Superior temporal gyrus (tissue), 1 donor: ENCODE data around the gene VAMP2.

Experiments
- DNase-seq: peaks from one replicate; pipeline ENCODE4 v3.0.0-alpha.2; 2016; ENCODE audit errors: extremely low spot score

Gene VAMP2

DNA sequence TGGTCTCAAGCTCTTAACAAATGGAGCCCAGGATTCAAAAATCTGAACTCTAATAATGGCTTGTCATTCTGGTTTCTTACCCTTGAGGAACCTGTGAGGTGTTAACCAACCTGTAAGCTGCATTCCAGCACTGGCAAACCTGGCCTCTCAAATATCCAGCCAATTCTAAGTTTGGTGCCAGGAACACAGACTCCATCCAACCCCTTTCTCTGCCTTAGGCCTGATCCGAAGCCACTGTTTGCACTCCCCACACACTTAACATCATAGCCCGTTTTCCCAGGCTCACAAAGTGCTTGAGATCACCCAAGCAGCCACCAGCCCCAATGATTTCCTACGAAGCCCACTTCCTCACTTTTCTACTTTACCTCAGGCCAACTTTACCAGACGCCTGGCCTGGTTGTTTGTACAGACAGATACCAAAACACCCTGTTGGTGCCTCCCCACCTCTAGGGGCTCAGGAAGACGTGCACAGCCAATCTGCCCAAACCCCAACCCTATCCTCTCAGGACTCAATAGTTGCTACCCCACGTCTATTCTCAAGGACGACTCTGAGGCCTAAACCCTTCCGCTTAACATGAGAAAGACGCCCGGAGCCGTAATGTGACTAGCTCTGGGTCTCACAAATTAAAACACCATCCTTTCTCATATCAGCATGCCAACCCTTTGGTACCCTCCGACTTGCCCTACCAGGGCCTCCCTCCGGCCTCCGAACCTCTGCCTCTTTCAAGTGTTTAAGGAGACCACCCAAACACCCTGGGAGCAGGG, 7.3 kb downstream of the VAMP2 start:
- peak; percentile 56 for DNase-seq

DNA sequence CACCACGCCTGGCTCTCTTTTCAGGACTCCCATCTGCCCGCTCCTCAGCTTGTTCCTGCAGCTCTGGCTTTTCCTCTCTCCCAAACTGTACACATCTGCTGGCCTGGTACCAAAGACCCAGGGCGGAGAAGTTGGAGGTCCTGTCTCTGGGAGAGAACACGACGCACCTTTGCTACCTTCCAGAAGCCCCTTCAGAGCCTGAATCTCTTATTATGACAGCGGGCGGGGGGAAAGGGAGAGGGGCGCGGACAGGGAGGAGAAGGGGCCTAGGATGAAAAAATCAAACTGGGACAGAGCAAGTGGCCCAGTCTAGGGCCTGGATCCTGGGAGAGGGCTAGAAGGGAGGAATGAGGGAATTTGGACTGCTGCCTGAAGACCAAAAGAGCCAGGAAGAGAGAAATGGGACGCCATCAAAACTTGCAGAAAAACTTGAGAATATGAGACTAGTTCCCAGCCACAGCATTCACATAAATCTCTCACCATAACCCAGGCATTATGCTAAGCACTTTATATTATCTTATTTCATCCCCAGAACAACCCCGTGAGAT, 8.1 kb downstream of the VAMP2 start:
- no peak for DNase-seq

DNA sequence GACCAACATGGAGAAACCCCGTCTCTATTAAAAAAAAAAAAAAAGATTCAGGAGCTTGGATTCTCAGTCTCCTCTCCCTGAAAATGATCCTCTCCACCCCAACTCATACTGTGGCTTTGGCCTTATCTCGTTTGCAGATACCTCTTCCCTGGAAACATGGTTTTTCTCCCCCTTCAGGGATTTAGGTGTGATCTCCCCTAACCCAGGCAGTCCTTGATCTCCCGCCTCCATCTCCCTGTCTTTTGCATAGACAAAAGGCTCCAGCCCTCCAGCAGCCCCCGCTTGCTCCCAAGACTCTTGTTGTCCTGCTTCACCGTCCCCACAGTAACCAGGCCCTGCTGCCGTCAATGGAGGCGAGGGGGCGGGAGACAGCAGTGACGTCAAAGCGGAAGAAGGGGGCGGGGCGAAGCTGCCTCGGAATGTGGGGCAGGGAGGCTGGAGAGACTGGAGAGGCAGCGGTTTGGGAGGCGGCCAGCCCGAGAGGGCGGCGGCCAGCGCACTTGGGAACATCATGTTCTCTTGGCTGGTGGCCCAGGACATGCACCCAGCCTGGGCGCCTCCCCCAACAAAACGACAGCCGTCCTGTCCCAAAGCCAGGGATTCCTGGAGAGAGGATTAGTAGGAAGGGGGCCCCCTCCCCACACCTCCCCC, 8.7 kb downstream of the VAMP2 start:
- DNase-seq: peak; percentile 94

DNA sequence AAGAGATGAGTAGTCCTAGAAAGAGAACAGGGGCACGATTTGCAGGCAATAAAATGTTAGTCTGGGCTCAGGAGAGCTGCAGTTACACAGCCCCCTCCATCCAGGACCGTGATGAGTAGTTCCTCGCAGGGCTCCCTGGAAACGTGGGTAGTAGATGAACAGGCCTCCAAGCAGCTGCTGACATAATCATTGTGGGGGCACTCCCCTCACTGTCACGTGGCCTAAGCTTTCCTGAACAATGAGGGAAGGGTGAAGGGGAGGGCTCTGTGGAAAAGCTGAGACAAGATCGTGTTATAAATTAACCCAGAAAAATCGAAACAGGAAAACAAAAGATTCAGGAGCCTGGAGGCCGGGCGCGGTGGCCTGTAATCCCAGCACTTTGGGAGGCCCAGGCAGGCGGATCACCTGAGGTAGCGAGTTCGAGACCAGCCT, 9.2 kb downstream of the VAMP2 start:
- peak; percentile 83 for DNase-seq

DNA sequence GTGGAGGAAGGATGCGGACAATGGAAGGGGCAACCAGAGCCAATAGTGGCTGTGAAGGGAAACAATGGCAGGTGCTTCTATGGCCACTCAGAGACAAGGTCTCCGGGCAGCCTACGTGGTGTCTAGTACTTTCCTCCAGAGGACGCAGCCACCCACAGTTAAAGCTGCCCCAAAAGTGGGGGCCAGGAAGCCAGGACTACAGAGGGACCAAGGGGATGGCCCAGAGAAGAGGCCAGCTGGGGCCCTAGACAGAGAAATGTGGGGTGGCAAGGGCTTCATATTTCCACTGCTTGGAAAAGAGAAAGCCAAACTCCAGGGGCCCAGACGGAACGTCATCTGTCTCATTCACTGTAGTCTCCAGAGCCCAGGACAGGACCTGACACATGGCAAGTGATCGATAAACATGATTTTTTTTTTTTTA, 9.7 kb downstream of the VAMP2 start:
- no peak for DNase-seq

DNA sequence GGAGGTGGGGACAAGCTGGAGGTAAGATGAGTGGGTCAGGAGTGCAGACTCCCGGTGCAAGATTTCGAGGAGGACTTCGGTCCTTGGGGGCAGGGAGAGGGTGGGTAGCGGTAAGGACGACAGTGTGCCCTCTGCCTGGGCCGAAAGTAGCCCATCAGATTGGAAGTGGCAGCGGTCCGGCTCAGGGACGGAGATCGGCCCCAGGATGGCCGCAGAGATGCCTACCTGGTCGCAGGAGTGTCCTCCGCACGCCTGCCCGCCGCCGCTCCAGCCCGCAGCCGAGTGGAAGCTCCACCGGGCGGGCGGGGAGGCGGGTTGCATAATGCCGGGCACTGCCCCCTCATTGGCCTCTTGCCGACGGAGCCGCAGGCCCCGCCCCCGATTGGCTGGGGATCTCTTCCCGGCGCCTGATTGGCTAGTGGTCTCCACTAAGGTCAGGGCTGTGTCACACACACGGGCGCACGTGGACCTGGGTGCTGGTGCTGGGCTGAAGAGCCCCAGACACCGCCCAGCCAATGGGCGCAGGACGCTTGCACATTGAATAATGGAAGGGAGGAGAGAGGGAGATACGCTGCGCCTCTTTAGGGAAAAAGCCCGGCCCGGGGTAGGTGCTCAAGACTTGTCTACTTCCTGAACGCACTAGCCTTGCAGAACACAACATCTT, 10.5 kb downstream of the VAMP2 start, which contains the start of gene PER1:
PER1 (minus strand) TSS at position 293 of the 664 bp plus-strand sequence. CDS start 1,698 bp downstream, outside the sequence.
- peak; percentile 96 for DNase-seq

DNA sequence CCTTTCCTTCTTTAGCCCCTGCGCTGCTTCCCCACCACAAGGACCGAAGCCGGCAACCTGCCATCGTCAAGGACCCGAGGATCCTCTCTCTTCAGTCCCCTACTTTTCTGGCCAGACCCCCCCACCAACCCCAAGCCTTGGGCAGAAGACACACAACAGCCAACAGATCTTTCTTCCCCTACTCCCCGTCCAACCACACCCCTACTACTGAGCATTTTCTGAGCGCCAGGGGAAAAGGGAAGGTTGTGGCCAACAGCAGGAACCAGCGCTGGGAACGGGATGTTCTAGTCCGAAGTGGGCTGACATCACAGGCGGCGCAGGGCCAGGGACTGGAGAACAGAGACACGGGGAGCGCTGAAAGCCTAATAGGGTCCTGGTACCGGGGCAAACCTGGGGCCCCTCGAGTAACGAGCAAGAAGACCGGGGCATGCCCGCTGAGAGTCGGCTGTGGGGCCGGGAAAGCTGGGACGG, 11.1 kb downstream of the VAMP2 start:
- DNase-seq: peak; percentile 71

DNA sequence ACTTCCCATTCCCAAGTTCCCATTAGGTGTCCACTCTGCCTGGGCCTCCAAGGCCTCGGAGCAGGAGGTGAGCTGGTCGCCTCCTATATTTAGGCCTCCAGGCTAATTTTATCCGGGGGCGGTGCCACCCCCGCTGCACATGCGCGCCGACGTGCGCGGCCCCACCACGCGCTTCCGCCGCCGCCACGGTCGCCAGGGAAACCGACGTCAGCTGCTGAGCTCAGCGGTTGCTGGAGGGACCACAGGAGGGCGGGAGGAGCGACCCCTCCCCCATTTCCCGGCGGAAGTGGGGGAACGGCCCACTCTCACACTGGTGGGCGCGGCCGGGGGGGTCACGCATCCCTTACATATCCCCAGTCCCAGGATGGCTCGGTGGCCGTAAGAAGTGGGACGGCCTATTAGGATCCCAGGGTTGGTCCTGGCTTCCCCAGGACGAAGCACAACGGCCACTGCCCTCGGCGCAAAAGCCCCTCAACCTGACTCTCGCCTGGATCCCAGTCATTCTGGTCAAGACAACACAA, 11.6 kb downstream of the VAMP2 start:
- peak; percentile 78 for DNase-seq

DNA sequence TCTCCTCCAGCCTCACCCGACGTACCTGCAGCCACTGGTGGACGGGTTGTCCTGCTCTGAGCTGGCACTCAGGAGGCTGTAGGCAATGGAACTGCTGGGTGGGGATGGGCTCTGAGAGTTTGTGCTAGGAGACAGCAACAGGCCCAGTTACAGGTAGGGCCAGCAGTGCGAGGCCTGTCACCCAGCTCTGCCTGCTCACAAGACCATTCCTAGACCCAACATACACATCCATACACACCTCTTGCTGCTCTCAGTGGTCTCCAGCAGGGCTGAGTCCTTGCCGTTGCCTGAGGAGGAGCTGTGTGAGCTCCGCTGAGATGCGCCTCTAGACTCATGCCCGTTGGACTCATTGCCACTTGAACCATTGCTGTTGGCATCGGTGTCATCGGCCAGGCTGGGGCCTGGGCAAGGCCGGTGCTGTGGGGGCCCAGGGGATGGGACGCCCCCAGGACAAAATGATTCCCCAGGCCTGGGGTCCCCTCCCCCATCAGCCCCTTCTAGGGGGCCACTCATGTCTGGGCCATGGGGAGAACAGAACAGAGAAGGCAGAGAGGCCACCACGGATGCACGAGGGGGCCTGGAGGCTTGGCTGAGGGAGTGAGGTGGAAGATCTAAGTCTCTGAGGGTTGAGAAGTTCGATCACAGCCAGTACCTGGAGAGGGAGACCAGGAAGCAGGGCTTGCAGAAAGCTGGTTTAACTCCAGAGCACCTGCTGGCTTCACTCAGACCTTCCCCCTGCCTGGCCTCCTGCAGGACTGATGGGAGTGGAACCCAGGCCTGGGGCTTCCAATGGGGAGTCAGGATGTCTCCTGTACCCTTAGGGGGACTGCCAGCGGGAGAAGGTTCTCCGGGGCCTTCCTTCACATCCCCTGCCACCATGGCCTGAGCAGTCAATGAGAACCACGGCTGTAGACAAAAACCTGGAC, 12.3 kb downstream of the VAMP2 start:
- DNase-seq: no peak

DNA sequence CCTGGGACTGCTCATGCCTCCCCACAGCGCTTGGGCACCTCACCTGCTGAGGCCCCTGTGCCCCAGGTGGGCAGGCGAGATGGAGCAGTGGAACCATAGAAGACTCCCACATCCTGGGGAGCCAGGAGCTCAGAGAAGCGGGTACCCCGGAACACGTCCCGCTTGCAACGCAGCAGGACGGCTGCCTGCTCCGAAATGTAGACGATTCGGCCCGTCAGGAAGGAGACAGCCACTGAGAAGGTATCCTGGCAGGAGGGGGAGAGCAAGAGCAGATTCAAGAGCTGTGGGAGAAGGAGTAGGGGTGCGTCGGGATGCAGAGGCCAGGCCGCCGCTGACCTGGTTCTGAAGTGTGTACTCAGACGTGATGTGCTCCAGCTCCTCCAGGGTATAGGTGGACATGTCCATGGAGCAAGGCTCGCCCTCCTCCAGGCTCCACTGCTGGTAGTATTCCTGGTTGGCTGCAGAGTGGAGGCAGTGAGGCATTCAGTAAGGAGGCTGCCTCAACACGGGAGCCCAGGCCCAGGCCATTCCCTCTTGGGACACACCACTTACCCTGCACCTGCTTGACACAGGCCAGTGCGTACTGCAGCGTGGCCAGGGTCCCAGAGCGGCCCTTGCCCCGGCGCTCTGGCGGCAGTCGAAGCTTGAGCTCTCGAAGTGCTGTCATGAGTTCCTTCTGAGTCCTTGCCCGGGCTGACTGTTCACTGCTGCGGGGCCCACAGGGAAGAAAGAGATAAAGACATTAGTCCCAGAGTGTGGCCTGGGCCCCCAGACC, 13.1 kb downstream of the VAMP2 start:
- DNase-seq: no peak

DNA sequence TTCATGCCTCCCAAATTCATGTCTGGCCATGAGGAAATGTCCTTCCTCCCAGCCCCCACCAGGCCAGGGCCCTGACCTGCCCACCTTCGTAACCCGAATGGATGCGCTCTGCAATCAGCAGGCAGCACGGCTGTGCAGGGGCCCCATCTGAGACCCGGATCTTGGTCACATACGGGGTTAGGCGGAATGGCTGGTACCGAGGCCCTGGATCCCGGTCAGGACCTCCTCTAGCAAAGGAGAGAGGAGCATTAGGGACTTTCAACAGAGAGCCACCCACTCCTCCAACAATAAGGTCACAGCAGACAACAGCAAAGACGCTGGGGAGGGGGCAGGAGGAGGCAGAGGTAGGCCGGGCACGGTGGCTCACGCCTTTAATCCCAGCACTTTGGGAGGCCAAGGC, 14.2 kb downstream of the VAMP2 start:
- DNase-seq: no peak

DNA sequence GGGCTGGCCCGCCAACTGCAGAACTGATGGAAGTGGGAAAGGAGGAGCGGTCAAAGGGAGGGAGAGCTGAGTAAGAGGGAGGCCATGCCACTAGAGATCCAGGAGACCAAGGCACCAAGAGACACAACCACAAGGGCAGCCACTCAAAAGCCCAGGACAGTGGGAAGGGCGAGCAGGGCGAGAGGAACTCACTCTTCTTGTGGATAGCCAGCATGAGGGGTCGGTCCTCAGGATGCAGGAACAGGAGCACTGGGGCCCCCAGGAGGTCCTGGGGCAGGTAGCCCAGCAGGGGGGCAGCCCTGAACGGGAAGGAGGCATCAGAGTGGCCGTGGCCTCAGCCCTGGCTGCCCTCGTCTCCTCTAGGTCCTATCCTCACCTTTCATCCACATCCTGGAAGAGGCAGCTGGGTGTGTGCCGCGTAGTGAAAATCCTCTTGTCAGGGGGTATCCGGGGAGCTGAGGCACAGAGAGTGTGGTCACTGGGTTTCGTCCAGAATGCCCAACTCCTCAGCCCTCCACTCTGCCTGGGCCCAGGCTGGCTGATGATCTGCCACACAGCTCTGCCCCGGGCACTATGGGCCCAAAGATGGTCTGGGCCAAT, 14.8 kb downstream of the VAMP2 start:
- DNase-seq: no peak

DNA sequence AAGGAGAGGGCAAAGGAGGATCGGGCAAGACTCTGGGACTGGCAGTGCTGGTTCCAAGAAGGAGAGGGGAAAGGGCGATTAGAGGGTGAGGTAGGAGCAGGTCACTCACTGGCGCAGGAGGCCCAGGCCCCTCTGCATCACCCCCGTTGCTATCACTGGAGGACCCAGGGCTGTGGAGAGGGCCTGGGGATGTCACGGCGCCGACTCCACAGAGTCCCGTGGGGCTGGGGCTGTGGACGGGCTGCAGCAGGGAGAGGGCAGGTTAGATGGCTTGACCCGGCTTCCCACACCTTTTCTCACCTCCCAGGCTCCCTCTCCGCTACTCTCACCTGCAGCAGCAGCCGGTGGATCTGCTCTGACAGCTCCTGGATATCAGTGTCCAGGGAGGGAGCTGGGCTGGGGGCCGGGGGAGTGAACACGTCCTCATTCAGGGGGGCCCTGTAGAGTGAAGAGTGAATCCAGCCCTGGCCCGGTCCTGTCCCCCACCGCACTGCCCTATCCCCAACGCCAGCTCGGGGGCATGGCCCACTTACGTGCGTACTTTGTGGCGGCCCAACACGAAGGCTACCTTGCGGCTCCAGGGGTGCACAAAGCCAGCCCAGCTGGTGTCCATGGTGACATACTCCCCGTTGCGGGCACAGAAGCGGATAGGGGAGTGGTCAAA, 15.5 kb downstream of the VAMP2 start:
- no peak for DNase-seq

DNA sequence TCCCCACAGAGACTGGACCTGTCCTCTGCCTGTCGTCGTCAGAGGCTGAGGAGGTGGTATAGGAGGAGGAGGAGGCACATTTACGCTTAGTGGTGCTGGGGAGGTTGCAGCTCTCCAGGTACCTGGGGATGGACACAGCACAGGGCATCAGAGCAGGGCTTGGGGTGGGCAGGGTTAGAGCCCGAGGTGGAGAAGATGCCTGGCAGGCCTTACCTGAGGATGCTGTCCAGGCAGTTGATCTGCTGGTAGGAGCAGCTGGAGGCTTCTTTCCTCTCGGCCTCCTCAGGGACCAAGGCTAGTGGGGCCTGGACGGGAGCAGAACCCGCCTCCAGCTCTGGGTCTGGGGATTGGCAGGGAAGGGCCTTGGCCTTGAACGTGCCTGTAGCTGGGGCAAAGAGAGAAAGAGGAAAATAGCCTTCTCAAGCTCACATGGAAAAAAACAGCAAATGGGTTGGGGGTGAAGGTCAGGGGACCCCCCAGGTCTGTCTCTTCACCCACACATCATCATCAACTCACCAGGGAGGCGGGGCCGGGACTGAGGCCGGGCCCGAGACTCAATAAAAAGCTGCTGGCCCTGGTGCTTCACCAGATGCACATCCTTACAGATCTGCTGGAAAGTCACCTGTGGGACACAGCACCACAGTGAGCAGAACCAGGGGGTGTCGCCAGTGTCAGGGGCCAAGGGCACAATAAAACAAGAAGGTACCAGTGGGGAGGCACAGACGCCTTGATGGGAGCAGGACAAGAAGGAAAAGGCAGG, 16.2 kb downstream of the VAMP2 start:
- DNase-seq: no peak

DNA sequence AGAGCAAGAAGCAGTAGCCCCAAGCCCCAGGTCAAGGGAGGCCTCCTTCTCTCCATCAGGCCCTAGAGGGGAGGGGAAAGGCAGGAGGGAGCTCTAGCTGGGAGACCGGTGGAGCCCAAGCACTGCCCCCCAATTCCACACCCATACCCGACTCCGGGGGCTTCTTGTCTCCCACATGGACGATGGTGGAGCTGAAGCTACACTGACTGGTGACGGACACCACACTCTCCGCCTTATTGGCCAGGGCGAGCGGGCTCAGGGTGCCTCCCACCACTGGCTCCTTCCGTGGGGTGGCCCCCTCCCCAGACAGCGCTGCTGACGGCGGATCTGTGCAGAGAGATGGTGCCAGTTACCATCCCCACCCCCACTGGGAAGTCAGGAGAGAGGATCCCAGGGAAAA, 16.9 kb downstream of the VAMP2 start:
- DNase-seq: no peak

DNA sequence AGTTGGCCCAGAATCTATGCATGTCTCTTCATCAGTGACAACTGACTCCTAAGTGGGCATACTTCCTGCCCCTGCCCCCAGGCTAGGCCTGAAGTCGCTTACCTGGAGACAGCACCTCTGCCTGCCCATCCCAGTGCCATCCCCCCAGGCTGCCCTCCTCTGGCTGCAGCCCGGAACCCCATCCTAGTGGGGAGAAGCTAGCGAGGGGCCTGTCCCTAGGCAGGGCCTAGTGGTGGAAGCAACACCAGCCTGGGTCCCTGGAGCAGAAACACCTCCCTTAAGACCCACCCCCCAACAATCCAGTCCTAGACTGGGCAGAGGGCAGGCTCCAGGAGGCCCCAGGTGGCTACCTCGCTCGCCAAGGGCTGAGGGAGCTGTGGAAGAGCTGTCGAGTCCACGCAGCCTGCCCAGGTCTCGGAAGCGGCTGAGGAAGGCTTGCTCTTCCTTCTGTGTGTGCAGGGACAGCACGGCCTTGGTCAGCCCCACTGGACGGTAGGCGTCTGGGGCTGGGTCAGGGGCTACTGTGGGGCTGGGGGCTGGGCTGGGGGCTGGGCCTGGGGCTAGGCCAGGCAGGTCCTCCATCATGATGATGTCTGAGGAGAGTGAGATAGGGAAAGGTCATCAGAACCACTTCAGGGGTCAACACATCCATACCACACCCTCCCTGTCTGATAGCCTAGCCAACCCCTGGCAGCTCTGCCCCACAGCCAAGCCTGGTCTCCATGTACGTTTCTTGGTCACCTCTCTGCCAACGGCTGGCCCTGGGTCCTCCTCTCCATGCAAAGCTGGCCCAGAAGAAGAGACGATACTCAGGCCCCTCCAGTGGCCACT, 18.1 kb downstream of the VAMP2 start:
- DNase-seq: no peak

DNA sequence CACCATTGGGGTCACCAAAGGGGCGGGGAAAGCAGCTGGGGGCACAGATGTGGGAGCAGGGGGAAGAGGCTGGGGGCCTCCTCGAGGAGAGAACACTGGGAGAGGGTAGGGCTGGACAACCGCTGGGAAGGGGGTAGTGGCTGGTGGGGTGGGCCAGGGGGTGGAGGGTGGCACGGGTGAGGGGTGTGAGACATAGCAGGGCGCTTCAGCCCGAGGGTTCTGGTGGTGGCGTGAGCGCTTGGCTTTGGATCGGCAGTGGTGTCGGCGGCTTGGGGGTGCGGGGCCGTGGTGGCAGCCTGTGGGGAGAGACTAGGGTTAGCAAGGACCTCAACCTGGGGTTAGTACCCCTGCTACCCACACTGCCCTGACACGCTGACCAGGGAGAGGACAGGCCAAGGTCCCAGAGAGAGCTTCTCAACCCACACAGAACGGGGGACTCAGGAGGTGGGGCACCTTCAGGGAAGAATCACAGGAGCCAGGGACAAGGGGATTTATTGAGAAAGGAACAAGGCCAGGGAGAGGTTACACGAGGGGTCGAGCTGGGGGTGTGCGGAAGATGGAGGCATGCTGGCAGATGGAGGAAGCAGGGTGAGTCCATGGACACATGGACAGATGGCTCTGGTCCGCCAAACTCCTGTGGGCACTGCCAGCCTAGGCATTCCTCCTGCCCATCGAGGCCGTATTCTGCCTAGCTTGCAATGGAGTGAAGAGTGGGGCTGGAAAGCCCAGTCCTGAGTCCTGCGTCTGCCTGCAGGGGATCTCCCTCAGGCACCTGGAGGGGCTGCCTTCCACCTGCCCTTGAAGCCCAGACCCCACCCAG, 19.0 kb downstream of the VAMP2 start:
- no peak for DNase-seq
